ENCODE results near the gene WSCD1.

WSCD1 gene

GRCh38 chr17:6108987-6109386, 38.8 kb downstream of the WSCD1 start:
- DNase-seq = no peak

- no peak for DNase-seq
Measured at GRCh38 chr17:6109536-6109935, 39.4 kb downstream of the WSCD1 start.

GRCh38 chr17:6110088-6110487, 39.9 kb downstream of the WSCD1 start:
- DNase-seq = no peak

- no peak for DNase-seq
Measured at GRCh38 chr17:6110592-6110991, 40.4 kb downstream of the WSCD1 start.

GRCh38 chr17:6120351-6120750, 50.2 kb downstream of the WSCD1 start:
- DNase-seq = no peak

- no peak for DNase-seq
Measured at GRCh38 chr17:6124856-6125255, 54.7 kb downstream of the WSCD1 start.

GRCh38 chr17:6126768-6127167, 56.6 kb downstream of the WSCD1 start:
- DNase-seq = no peak

- DNase-seq = no peak
Measured at GRCh38 chr17:6134721-6135120, 64.5 kb downstream of the WSCD1 start.

GRCh38 chr17:6135236-6135635, 65.1 kb downstream of the WSCD1 start:
- no peak for DNase-seq

- DNase-seq = no peak
Measured at GRCh38 chr17:6135996-6136395, 65.8 kb downstream of the WSCD1 start.

- no peak for DNase-seq
Measured at GRCh38 chr17:6137716-6138502, 67.7 kb downstream of the WSCD1 start.

GRCh38 chr17:6138761-6139446, 68.7 kb downstream of the WSCD1 start:
- DNase-seq = no peak

- DNase-seq = no peak
Measured at GRCh38 chr17:6139447-6139832, 69.3 kb downstream of the WSCD1 start.

GRCh38 chr17:6140188-6140587, 70.0 kb downstream of the WSCD1 start:
- no peak for DNase-seq

- no peak for DNase-seq
Measured at GRCh38 chr17:6140728-6141330, 70.7 kb downstream of the WSCD1 start.

GRCh38 chr17:6142701-6143100, 72.5 kb downstream of the WSCD1 start:
- DNase-seq = no peak

- DNase-seq = no peak
Measured at GRCh38 chr17:6145946-6146345, 75.8 kb downstream of the WSCD1 start.

GRCh38 chr17:6147042-6147441, 76.9 kb downstream of the WSCD1 start:
- DNase-seq = no peak

- no peak for DNase-seq
Measured at GRCh38 chr17:6153375-6153774, 83.2 kb downstream of the WSCD1 start.

- no peak for DNase-seq
Measured at GRCh38 chr17:6157716-6158115, 87.5 kb downstream of the WSCD1 start.

- DNase-seq = no peak
Measured at GRCh38 chr17:6159541-6160231, 89.5 kb downstream of the WSCD1 start.

- DNase-seq = no peak
Measured at GRCh38 chr17:6160232-6160555, 90.0 kb downstream of the WSCD1 start.
